GM06990 (cell line): ENCODE data around the gene MMP12.

ENCODE experiments used
- DNase-seq: peaks from one replicate; pipeline ENCODE4 v3.0.0-alpha.2; 2011; ENCODE audit not compliant: insufficient read length; ENCODE audit errors: extremely low read depth
- H3K27me3 ChIP-seq: replicated peaks from 2 replicates; pipeline ENCODE4 v1.6.0; 2011; ENCODE audit warnings: low read length; ENCODE audit not compliant: control insufficient read depth, insufficient read depth
- H3K36me3 ChIP-seq: 2 replicates; pipeline ENCODE4 v1.5.1; 2011; ENCODE audit warnings: low read length; ENCODE audit not compliant: control insufficient read depth, insufficient read depth
- H3K4me3 ChIP-seq: replicated peaks from 2 replicates; pipeline ENCODE4 v1.5.1; 2011; ENCODE audit warnings: low read depth, mild to moderate bottlenecking, control low read depth, low read length
- CTCF ChIP-seq: IDR thresholded peaks from 2 replicates; pipeline ENCODE4 v1.5.1; 2011; ENCODE audit warnings: low read length, control low read depth, mild to moderate bottlenecking, inconsistent platforms; ENCODE audit not compliant: insufficient read depth, poor library complexity, severe bottlenecking

The MMP12 gene

GRCh38 chr11:102846292-102846691 lies 28.5 kb downstream of the MMP12 start:
- TF ChIP-seq CTCF, result no peak
- no peaks in the 10 kb centered on the region for H3K36me3 ChIP-seq
- DNase-seq, result no peak
- no peaks in the 10 kb centered on the region for H3K27me3 ChIP-seq
- H3K4me3 ChIP-seq, result no peak overlapping the region

- H3K27me3 ChIP-seq, result no peaks in the 10 kb centered on the region
- no peak within 1 kb of the TSS for H3K4me3 ChIP-seq
- TF ChIP-seq CTCF, result no peak
- no peak for DNase-seq
- no peaks in the 10 kb centered on the region for H3K36me3 ChIP-seq
Measured at GRCh38 chr11:102843489-102843888, 31.3 kb downstream of the MMP12 start, which contains the start of gene MMP3. MMP3 (minus strand) TSS chr11:102843609; CDS start chr11:102843546, 63 bp downstream.

GRCh38 chr11:102842930-102843329 lies 31.9 kb downstream of the MMP12 start:
- TF ChIP-seq CTCF, result no peak
- no peaks in the 10 kb centered on the region for H3K36me3 ChIP-seq

GRCh38 chr11:102840018-102840417 lies 34.8 kb downstream of the MMP12 start:
- Histone ChIP-seq H3K27me3 (0 out of 2 replicates have a peak, but pooled peaks cover 1% of the 10 kb centered on the region), H3K36me3 (no peaks in the 10 kb centered on the region), H3K4me3 (no peak overlapping the region)
- DNase-seq, result no peak
- no peak for TF ChIP-seq CTCF

More at GRCh38 chr11:102842930-102843329, 31.9 kb downstream of the MMP12 start:
- Histone ChIP-seq H3K27me3 (no peaks in the 10 kb centered on the region), H3K4me3 (no peak overlapping the region)
- no peak for DNase-seq

- Histone ChIP-seq H3K4me3 (no peak overlapping the region), H3K36me3 (no peaks in the 10 kb centered on the region), H3K27me3 (0 out of 2 replicates have a peak, but pooled peaks cover 1% of the 10 kb centered on the region)
- no peak for DNase-seq
- no peak for TF ChIP-seq CTCF
Measured at GRCh38 chr11:102837646-102838045, 37.1 kb downstream of the MMP12 start.

GRCh38 chr11:102837156-102837555 lies 37.6 kb downstream of the MMP12 start:
- DNase-seq, result no peak

More at GRCh38 chr11:102837156-102837555, 37.6 kb downstream of the MMP12 start:
- TF ChIP-seq CTCF, result no peak
- H3K4me3 ChIP-seq, result no peak overlapping the region
- H3K27me3 ChIP-seq, result 0 out of 2 replicates have a peak, but pooled peaks cover 1% of the 10 kb centered on the region
- H3K36me3 ChIP-seq, result no peaks in the 10 kb centered on the region
